ENCODE results near the gene RBM7. TPM values are rescaled to one million over a fixed set of nuclear protein-coding genes. Genes with fewer than 3 reads are reported as not detected.

Gene RBM7
- total and polyA plus RNA-seq, 2 of the 13 experiments (the other 11 are each of a cell fraction or from before 2014, with no cell fraction given), result 30.5 to 32.3 TPM

DNA sequence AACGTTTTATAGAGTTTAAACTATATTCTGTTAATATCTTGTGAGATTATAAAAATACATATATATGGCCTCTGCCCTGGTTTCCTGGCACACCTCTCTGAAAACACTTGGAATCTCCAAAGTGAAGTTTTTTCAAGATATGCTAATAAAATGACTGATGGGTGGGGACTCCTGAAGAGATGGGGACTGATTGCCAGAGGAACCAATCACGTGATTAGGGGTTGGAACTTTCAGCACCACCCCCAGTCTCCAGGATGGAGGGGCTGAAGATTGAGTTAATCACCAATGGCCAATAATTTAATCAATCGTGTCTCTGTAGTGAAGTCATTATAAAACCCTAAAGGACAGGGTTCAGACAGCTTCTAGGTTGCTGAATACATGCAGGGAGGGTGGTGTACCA, 37.5 kb upstream of the RBM7 start:
- H3K36me3 ChIP-seq (replicated peaks in 1 of 2; ENCODE audit: control insufficient read depth in 1 of 2, insufficient read depth in 2 of 2, low read length in 2 of 2), result no peaks in the 10 kb centered on the region
- 3% methylated on average over 3 of the region's 3 CpGs for WGBS (ENCODE audit: low lambda C conversion rate)
- H3K4me2 ChIP-seq (ENCODE audit: low read depth, low read length), result no peak overlapping the region
- POLR2A ChIA-PET, result no interaction called here
- no TSS peak for BruUV-seq (replicated peaks)
- no peak overlapping the region for H3K27ac ChIP-seq (ENCODE audit: extremely low read length, insufficient read depth, low read length)
- H3K27me3 ChIP-seq (ENCODE audit: control insufficient read depth in 1 of 2, insufficient read depth in 2 of 2, low read length in 2 of 2), result peaks cover 4 to 27% of the 10 kb centered on the region in 2 experiments; a peak in 3 of 5 replicates
- DNase-seq (ENCODE audit: low spot score) (no peak), FAIRE-seq (no peak), ATAC-seq (no peak)
- CTCF ChIA-PET (ENCODE audit: low intra/inter-chr PET ratio, low total read pairs), result no interaction called here
- H2AFZ ChIP-seq (ENCODE audit: low read length), result no peak overlapping the region
- H3K9ac ChIP-seq (ENCODE audit: insufficient read depth, low read depth, low read length), result no peak overlapping the region
- TF ChIP-seq, protein P1, sequence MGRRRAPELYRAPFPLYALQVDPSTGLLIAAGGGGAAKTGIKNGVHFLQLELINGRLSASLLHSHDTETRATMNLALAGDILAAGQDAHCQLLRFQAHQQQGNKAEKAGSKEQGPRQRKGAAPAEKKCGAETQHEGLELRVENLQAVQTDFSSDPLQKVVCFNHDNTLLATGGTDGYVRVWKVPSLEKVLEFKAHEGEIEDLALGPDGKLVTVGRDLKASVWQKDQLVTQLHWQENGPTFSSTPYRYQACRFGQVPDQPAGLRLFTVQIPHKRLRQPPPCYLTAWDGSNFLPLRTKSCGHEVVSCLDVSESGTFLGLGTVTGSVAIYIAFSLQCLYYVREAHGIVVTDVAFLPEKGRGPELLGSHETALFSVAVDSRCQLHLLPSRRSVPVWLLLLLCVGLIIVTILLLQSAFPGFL (CRISPR knock-in tag; IDR thresholded peaks at IDR 0.05), result no peak
- TF ChIP-seq RAD51 (IDR thresholded peaks at IDR 0.05; ENCODE audit: borderline replicate concordance), result peak; percentile 62; the same call in 1 of the 2 replicates
- in situ Hi-C loops (cut with HindIII; ENCODE audit: extremely low pct_ligation_motif_present, low pct_unique_long_range_greater_than_20kb), result no loop called here
- H3K9me3 ChIP-seq (ENCODE audit: low read length), result no peaks in the 10 kb centered on the region
- H3K4me1 ChIP-seq (ENCODE audit: insufficient read depth, low read length), result no peaks in the 10 kb centered on the region
- no peaks in the 10 kb centered on the region for H3K79me2 ChIP-seq (ENCODE audit: insufficient read depth, low read length)
- intact Hi-C loops (cut with micrococcal nuclease; ENCODE audit: unreplicated experiment), result no loop called here
- H4K20me1 ChIP-seq (ENCODE audit: insufficient read depth, low read length), result no peaks in the 10 kb centered on the region
- no peak overlapping the region for H3K4me3 ChIP-seq (replicated peaks in 1 of 3; ENCODE audit: insufficient read depth in 1 of 3, low read depth in 2 of 3, low read length in 3 of 3)

GRCh38 chr11:114366331-114367243, 33.9 kb upstream of the RBM7 start:
- ATAC-seq (no peak), DNase-seq (ENCODE audit: low spot score) (no peak), FAIRE-seq (no peak)
- Histone ChIP-seq H3K27ac (ENCODE audit: extremely low read length, insufficient read depth, low read length) (no peak overlapping the region), H3K79me2 (ENCODE audit: insufficient read depth, low read length) (no peaks in the 10 kb centered on the region), H3K36me3 (replicated peaks in 1 of 2; ENCODE audit: control insufficient read depth in 1 of 2, insufficient read depth in 2 of 2, low read length in 2 of 2) (no peaks in the 10 kb centered on the region), H3K27me3 (ENCODE audit: control insufficient read depth in 1 of 2, insufficient read depth in 2 of 2, low read length in 2 of 2) (peaks cover 4 to 27% of the 10 kb centered on the region in 2 experiments; a peak in 3 of 5 replicates), H2AFZ (ENCODE audit: low read length) (no peak overlapping the region), H3K4me1 (ENCODE audit: insufficient read depth, low read length) (no peaks in the 10 kb centered on the region), H3K4me3 (replicated peaks in 1 of 3; ENCODE audit: insufficient read depth in 1 of 3, low read depth in 2 of 3, low read length in 3 of 3) (no peak overlapping the region), H3K9ac (ENCODE audit: insufficient read depth, low read depth, low read length) (no peak overlapping the region), H4K20me1 (ENCODE audit: insufficient read depth, low read length) (no peaks in the 10 kb centered on the region), H3K4me2 (ENCODE audit: low read depth, low read length) (no peak overlapping the region), H3K9me3 (ENCODE audit: low read length) (no peaks in the 10 kb centered on the region)
- in situ Hi-C loops (cut with HindIII; ENCODE audit: extremely low pct_ligation_motif_present, low pct_unique_long_range_greater_than_20kb) (no loop called here), intact Hi-C loops (cut with micrococcal nuclease; ENCODE audit: unreplicated experiment) (no loop called here)
- BruUV-seq (replicated peaks), result no TSS peak
- ChIA-PET POLR2A (no interaction called here), CTCF (ENCODE audit: low intra/inter-chr PET ratio, low total read pairs) (no interaction called here)
- 28% methylated on average over 13 of the region's 13 CpGs for WGBS (ENCODE audit: low lambda C conversion rate)
- TF ChIP-seq, protein P2, sequence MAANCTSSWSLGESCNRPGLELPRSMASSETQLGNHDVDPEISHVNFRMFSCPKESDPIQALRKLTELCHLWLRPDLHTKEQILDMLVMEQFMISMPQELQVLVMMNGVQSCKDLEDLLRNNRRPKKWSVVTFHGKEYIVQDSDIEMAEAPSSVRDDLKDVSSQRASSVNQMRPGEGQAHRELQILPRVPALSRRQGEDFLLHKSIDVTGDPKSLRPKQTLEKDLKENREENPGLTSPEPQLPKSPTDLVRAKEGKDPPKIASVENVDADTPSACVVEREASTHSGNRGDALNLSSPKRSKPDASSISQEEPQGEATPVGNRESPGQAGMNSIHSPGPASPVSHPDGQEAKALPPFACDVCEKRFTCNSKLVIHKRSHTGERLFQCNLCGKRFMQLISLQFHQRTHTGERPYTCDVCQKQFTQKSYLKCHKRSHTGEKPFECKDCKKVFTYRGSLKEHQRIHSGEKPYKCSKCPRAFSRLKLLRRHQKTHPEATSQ (CRISPR knock-in tag; IDR thresholded peaks at IDR 0.05; ENCODE audit: borderline replicate concordance), result no peak
- TF ChIP-seq ZFP36L1 (CRISPR knock-in tag; IDR thresholded peaks at IDR 0.05), result no peak
- TF ChIP-seq, protein P3, sequence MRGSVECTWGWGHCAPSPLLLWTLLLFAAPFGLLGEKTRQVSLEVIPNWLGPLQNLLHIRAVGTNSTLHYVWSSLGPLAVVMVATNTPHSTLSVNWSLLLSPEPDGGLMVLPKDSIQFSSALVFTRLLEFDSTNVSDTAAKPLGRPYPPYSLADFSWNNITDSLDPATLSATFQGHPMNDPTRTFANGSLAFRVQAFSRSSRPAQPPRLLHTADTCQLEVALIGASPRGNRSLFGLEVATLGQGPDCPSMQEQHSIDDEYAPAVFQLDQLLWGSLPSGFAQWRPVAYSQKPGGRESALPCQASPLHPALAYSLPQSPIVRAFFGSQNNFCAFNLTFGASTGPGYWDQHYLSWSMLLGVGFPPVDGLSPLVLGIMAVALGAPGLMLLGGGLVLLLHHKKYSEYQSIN (CRISPR knock-in tag; IDR thresholded peaks at IDR 0.05; ENCODE audit: borderline replicate concordance), result no peak
- no peak for TF ChIP-seq ZNF891 (CRISPR knock-in tag; IDR thresholded peaks at IDR 0.05)
- no peak for TF ChIP-seq ZNF607 (CRISPR knock-in tag; IDR thresholded peaks at IDR 0.05; ENCODE audit: borderline replicate concordance)
- TF ChIP-seq JUNB (CRISPR knock-in tag; IDR thresholded peaks at IDR 0.05; ENCODE audit: borderline replicate concordance), result no peak
- no peak for TF ChIP-seq MXD3 (CRISPR knock-in tag; IDR thresholded peaks at IDR 0.05)
- no peak for TF ChIP-seq PPARG (CRISPR knock-in tag; conservative IDR thresholded peaks at IDR 0.05)
- no peak for TF ChIP-seq ZNF83 (CRISPR knock-in tag; IDR thresholded peaks at IDR 0.05; ENCODE audit: borderline replicate concordance)
- no peak for TF ChIP-seq ATAD3A (CRISPR knock-in tag; IDR thresholded peaks at IDR 0.05)
- TF ChIP-seq ZSCAN12 (CRISPR knock-in tag; IDR thresholded peaks at IDR 0.05), result no peak
